GM20000 (cell line): ENCODE results near the gene MSLN.

Experiments
- DNase-seq: peaks from one replicate; pipeline ENCODE4 v3.0.0; 2012; ENCODE audit warnings: low spot score
- CTCF ChIP-seq: IDR thresholded peaks from 2 replicates; pipeline ENCODE4 v1.5.1; 2012; ENCODE audit warnings: mild to moderate bottlenecking, control low read depth; ENCODE audit errors: extremely low read depth, missing control alignments

Gene MSLN

GRCh38 chr16:798666-799065, 38.1 kb downstream of the MSLN start:
- no peak for TF ChIP-seq CTCF
- DNase-seq, result no peak

GRCh38 chr16:799111-799947, 38.8 kb downstream of the MSLN start:
- no peak for TF ChIP-seq CTCF
- no peak for DNase-seq

GRCh38 chr16:799948-800833, 39.7 kb downstream of the MSLN start, which contains the start of gene GNG13:
TSS of gene GNG13 (minus strand) at chr16:800734. CDS start at chr16:799077, 1,657 bp downstream.
- no peak for TF ChIP-seq CTCF
- no peak for DNase-seq

GRCh38 chr16:800834-801511, 40.4 kb downstream of the MSLN start:
- no peak for DNase-seq
- TF ChIP-seq CTCF, result no peak

- DNase-seq, result no peak
- no peak for TF ChIP-seq CTCF
These were observed 41.2 kb downstream of the MSLN start for GRCh38 chr16:801584-802363.

GRCh38 chr16:802461-802860, 41.9 kb downstream of the MSLN start:
- DNase-seq, result no peak
- no peak for TF ChIP-seq CTCF
